Measurements from ENCODE around the gene STIM1.

The STIM1 gene

GRCh38 chr11:4138497-4138896, 283.0 kb downstream of the STIM1 start:
- DNase-seq: no peak

DNA sequence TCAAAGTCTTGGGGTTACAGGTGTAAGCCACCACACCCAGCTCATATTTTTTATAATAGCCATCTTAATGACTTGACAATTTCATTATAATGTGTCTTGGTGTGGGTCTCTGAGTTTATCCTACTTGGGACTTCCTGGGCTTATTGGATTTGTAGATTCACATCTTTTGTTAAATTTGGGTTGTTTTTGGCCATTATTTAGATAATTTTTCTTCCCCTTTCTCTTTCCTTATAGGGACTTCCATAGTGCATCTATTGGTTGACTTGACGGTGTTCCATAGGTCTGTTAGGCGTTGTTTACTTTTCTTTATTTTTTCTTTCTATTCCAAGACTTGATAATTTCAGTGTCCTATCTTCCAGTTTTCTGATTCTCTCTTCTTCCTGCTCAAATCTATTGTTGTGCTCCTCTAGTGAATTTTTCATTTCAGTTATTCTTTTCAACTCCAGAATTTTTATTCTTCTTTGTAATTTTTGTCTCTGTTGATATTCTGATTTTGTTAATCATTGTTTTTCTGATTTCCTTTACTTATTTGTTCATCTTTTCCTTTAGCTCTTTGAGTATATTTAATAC, 284.7 kb downstream of the STIM1 start:
- no peak for DNase-seq

Data from SHP77 (cell line).